Esophagus (tissue), 2 donors: ENCODE measurements around the gene TMEM54. TPM values are rescaled to one million over a fixed set of nuclear protein-coding genes. Genes with fewer than 3 reads are reported as not detected.

Experiments
- H3K27ac ChIP-seq, 2 donors: one replicate each; pipeline ENCODE4 v1.5.1; 2013; ENCODE audit warnings: low read depth in 2 of 2, mild to moderate bottlenecking in 2 of 2, inconsistent platforms in 1 of 2, low read length in 1 of 2, moderate library complexity in 1 of 2
- H3K27me3 ChIP-seq, 2 donors: one replicate each; pipeline ENCODE4 v1.6.1; 2013; ENCODE audit warnings: low read length in 2 of 2, control low read depth in 1 of 2, mild to moderate bottlenecking in 1 of 2; ENCODE audit not compliant: insufficient read depth in 2 of 2, control insufficient read depth in 1 of 2
- H3K36me3 ChIP-seq, 2 donors: one replicate each; pipeline ENCODE4 v1.6.1; 2013; ENCODE audit warnings: low read length in 1 of 2; ENCODE audit not compliant: control insufficient read depth in 2 of 2, insufficient read depth in 2 of 2
- H3K4me1 ChIP-seq, 2 donors: one replicate each; pipeline ENCODE4 v1.6.1; 2013; ENCODE audit warnings: low read length in 1 of 2; ENCODE audit not compliant: control insufficient read depth in 2 of 2, insufficient read depth in 2 of 2
- H3K4me3 ChIP-seq, 2 donors: one replicate each; pipeline ENCODE4 v1.5.1; 2013; ENCODE audit warnings: low read length in 2 of 2, mild to moderate bottlenecking in 2 of 2, low read depth in 1 of 2, moderate library complexity in 1 of 2
- H3K9me3 ChIP-seq, 2 donors: one replicate each; pipeline ENCODE4 v1.6.1; 2013; ENCODE audit warnings: mild to moderate bottlenecking in 2 of 2, low read depth in 1 of 2, low read length in 1 of 2, moderate library complexity in 1 of 2; ENCODE audit not compliant: control insufficient read depth in 2 of 2, insufficient read depth in 1 of 2
- WGBS, 2 donors: extraction: QIAGEN DNeasy Blood & Tissue Kit; methylation state at CpG; one replicate each; pipeline ENCODE4 v1.1.7; 2013; 5-methylcytosine and 5-hydroxymethylcytosine counted together
- polyA plus RNA-seq, 2 donors: library from polyadenylated mRNA; stranded (reverse); fragments of 200-250 nt; gene quantifications; one replicate each; pipeline ENCODE4 v1.2.3, GENCODE V29; 2013
- donor health status: healthy with polysubstance abuse.
- donor health status: Bipolar disorder and iron deficiency.

The TMEM54 gene
- polyA plus RNA-seq, 2 donors, result 93.0 to 133 TPM

DNA sequence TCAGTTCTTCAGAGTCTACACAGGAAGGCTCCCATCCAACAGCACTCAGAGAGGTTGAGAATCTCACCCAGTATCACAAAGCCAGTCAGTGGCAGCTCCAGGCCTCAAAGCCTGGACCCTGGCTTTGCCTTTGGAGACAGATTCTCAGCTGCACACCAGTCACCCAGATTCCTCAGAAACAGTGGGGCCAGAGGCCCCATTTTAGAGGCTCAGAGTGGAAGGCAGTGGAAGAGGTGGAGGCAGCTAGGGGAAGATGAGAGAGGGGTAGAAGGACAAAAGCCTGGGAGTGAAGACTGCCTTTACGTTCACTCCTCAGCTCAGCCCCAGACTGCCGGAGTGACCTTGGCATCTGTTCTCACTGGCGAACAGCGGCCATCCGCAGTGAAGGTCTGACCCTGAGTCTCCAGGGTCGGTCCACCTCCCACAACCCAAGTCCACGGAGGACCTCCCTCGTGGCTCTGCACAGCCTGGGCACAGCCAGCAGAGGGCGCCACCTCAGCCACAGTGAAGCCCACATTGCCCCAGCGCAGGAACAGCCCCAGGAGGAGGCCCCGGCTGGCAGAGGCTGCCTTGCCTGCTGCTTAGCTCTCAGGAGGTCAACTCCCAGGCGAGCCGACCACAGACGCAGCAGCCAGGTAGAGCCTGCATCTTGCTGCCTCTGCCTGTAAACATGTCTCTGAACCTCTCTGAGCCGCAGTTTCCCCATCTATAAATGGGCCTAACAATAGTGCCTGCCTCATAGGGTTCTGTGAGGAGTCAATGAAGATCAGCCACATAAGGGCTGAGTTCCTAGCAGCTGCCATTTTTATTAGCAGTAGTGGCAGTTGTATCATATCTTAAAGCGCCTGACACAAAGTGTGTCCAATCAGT lies 24.6 kb downstream of the TMEM54 start:
- Histone ChIP-seq H3K4me3 (no peak overlapping the region), H3K27ac (no peak overlapping the region), H3K4me1 (peaks cover under 1 to 2% of the 10 kb centered on the region in 2 donors), H3K27me3 (peaks cover 0 to 2% of the 10 kb centered on the region in 2 donors), H3K9me3 (no peaks in the 10 kb centered on the region), H3K36me3 (no peaks in the 10 kb centered on the region)
- WGBS, 2 donors, result 35 to 39% methylated on average over 16 of the region's 16 CpGs

- Histone ChIP-seq H3K27me3 (peaks cover 0 to 7% of the 10 kb centered on the region in 2 donors), H3K4me3 (no peak overlapping the region), H3K4me1 (peaks cover 2 to 4% of the 10 kb centered on the region in 2 donors), H3K36me3 (no peaks in the 10 kb centered on the region), H3K27ac (no peak overlapping the region), H3K9me3 (no peaks in the 10 kb centered on the region)
- 70 to 72% methylated on average over 5 of the region's 5 CpGs for WGBS, 2 donors
These were observed 26.1 kb downstream of the TMEM54 start for GRCh38 chr1:32874860-32875752.

GRCh38 chr1:32873484-32873883 lies 27.7 kb downstream of the TMEM54 start:
- peaks cover 0 to 7% of the 10 kb centered on the region in 2 donors for H3K27me3 ChIP-seq
- no peak overlapping the region for H3K4me3 ChIP-seq
- WGBS, 2 donors, result 79 to 82% methylated on average over 5 of the region's 5 CpGs
- no peaks in the 10 kb centered on the region for H3K9me3 ChIP-seq
- H3K4me1 ChIP-seq, result peaks cover 2 to 4% of the 10 kb centered on the region in 2 donors
- no peak overlapping the region for H3K27ac ChIP-seq
- H3K36me3 ChIP-seq, result no peaks in the 10 kb centered on the region

DNA sequence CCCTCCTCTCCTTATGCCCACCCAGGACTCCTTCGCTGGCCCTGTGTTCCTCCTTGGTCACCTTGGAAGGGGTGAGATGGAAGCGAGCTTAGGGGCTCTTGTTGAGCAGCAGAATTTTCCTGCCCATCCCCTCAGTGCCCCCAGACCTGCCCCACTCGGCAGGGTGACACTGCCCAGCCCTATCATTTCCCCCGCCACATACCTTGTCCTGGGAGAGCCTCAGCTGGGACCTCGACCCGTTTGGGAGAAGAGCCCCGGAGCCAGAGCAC lies 29.1 kb downstream of the TMEM54 start:
- no peaks in the 10 kb centered on the region for H3K36me3 ChIP-seq
- H3K4me3 ChIP-seq, result no peak overlapping the region
- no peak overlapping the region for H3K27ac ChIP-seq
- WGBS, 2 donors, result 55 to 56% methylated on average over 7 of the region's 7 CpGs
- peaks cover 2 to 4% of the 10 kb centered on the region in 2 donors for H3K4me1 ChIP-seq
- no peaks in the 10 kb centered on the region for H3K9me3 ChIP-seq
- H3K27me3 ChIP-seq, result peaks cover 0 to 7% of the 10 kb centered on the region in 2 donors

GRCh38 chr1:32871364-32872191 lies 29.6 kb downstream of the TMEM54 start:
- WGBS, 2 donors, result 50 to 52% methylated on average over 13 of the region's 13 CpGs
- H3K27ac ChIP-seq, result no peak overlapping the region
- H3K4me1 ChIP-seq, result peaks cover 2 to 4% of the 10 kb centered on the region in 2 donors
- peaks cover 0 to 7% of the 10 kb centered on the region in 2 donors for H3K27me3 ChIP-seq
- peak overlapping the region in 1 of 2 donors; percentile 59 for H3K4me3 ChIP-seq
- no peaks in the 10 kb centered on the region for H3K9me3 ChIP-seq
- no peaks in the 10 kb centered on the region for H3K36me3 ChIP-seq

GRCh38 chr1:32870615-32871363 lies 30.4 kb downstream of the TMEM54 start, which contains the start of gene FNDC5:
Gene FNDC5 (minus strand): TSS chr1:32870912.
- no peak within 1 kb of the TSS for H3K27ac ChIP-seq
- peak within 1 kb of the TSS in 1 of 2 donors; percentile 59 for H3K4me3 ChIP-seq
- H3K27me3 ChIP-seq, result peaks cover 0 to 7% of the 10 kb centered on the region in 2 donors
- no peaks in the 10 kb centered on the region for H3K36me3 ChIP-seq
- WGBS, 2 donors, result 2% methylated on average over 35 to 99 of the region's 99 CpGs
- H3K4me1 ChIP-seq, result peaks cover 2 to 4% of the 10 kb centered on the region in 2 donors
- H3K9me3 ChIP-seq, result no peaks in the 10 kb centered on the region

DNA sequence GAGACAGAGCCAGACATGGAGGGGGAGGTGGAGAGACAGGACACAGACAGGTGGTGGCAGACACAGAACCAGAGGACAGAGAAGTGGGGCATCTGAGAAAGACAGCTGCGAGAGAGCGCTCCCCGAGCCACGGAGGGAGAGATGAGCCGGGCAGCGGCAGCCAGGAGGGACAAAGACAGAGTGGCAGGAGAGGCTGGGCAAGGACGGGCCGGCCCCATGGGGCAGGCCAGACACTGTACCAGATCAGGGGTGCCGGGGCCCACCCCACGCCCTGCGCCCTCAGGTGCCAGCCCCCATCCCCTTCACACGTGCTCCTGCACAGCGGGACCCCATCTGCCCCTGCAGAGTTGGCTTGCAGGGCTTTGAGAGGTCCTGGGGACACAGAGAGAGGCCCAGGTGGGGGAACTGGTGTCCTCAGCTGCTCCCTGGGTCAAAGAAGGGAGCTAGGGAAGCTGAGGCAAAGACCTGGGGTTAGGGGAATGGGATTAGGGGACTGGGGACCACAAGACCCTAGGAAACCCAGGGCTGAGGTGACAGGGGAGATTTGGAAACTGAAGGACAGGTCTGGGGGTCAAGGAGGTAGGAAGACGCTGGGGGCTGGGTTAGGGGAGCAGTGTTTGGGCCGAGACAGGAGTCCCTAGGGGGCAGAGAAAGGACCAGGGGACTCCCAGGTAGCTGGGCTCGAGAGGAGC lies 31.1 kb downstream of the TMEM54 start:
- H3K36me3 ChIP-seq, result no peaks in the 10 kb centered on the region
- H3K4me1 ChIP-seq, result peaks cover 2 to 4% of the 10 kb centered on the region in 2 donors
- peak overlapping the region in 1 of 2 donors; percentile 59 for H3K4me3 ChIP-seq
- H3K27me3 ChIP-seq, result peaks cover 0 to 5% of the 10 kb centered on the region in 2 donors
- no peak overlapping the region for H3K27ac ChIP-seq
- 62 to 63% methylated on average over 12 to 16 of the region's 16 CpGs for WGBS, 2 donors
- no peaks in the 10 kb centered on the region for H3K9me3 ChIP-seq

DNA sequence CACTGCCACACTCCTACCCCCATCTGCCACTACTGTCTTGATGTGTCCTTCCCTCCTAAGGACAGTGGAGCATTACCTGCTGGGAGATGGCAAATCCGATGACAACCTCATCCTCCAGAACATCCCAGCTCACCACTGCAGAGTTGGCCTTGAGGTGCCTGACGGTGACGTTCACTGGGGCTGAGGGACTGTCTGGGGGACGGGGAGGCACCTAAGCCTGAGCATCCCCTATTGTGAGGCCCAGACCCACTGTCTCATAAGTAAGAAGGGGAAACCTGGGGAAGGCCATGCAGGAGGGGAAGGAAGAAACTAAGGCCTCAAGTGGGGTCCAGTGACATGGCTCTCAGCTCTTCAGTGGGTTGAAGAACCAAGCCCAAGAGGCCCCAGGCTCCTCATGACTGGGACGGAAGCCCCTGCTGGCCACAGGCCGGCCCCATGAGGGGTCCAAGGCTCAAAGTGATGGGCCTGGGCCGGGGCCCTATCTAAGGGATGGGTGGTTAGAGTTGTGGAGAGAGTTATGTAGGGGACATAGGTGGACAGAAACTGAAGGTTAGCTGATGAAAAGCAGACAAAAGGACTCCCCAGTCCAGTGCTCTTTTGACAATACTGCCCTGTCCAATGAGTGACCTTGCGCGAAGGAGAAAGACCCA lies 32.3 kb downstream of the TMEM54 start:
- Histone ChIP-seq H3K9me3 (no peaks in the 10 kb centered on the region), H3K4me1 (peaks cover 2 to 4% of the 10 kb centered on the region in 2 donors), H3K27ac (no peak overlapping the region), H3K4me3 (no peak overlapping the region), H3K36me3 (no peaks in the 10 kb centered on the region), H3K27me3 (peaks cover 0 to 5% of the 10 kb centered on the region in 2 donors)
- WGBS, 2 donors, result 90 to 95% methylated on average over 9 of the region's 9 CpGs
